IMR-90 (cell line): Measurements from ENCODE around the gene TACR2. TPM values are rescaled to one million over a fixed set of nuclear protein-coding genes. Genes with fewer than 3 reads are reported as not detected.

Source experiments
- ATAC-seq: fragments of 200-7000 bp; cut with Tn5 transposase; 2 replicates; pipeline ENCODE4 v1.9.1; 2020; ENCODE audit warnings: low read depth, mild to moderate bottlenecking, moderate library complexity
- BruUV-seq: library from RNA; stranded (reverse); fragments of 400-500 nt; replicated peaks from 2 replicates; lab custom pipeline; 2021; lab: Mats Ljungman, UMichigan
- CTCF ChIA-PET: fragments of 300-600 bp; formaldehyde crosslinking; extraction: SDS; loops from one replicate; lab custom pipeline; 2021; ENCODE audit warnings: antibody characterized with exemption; lab: Yijun Ruan, JAX
- POLR2A ChIA-PET: fragments of 300-600 bp; sonication (Branson Sonifier 250); formaldehyde crosslinking; loops from one replicate; lab custom pipeline; 2022; ENCODE audit warnings: antibody characterized with exemption; ENCODE audit not compliant: unreplicated experiment; lab: Charles Lee
- DNase-seq: peaks from one replicate; pipeline ENCODE4 v3.0.0; 2013
- H2AFZ ChIP-seq: replicated peaks from 2 replicates; pipeline ENCODE3; 2013; ENCODE audit warnings: low read length, mild to moderate bottlenecking; ENCODE audit not compliant: poor library complexity
- H2AK5ac ChIP-seq: 2 replicates; pipeline ENCODE4 v1.6.1; 2013; ENCODE audit warnings: low read depth, low read length, inconsistent platforms
- H2AK9ac ChIP-seq: replicated peaks from 2 replicates; pipeline ENCODE3; 2013; ENCODE audit warnings: mild to moderate bottlenecking, low read depth, low read length, moderate library complexity; ENCODE audit not compliant: poor library complexity
- H2BK120ac ChIP-seq: 2 replicates; pipeline ENCODE4 v1.6.1; 2013; ENCODE audit warnings: low read depth, low read length, inconsistent platforms
- H2BK15ac ChIP-seq: 3 replicates; pipeline ENCODE4 v1.6.1; 2013; ENCODE audit warnings: low read depth, low read length, inconsistent platforms
- H2BK20ac ChIP-seq: 2 replicates; pipeline ENCODE4 v1.6.1; 2013; ENCODE audit warnings: low read depth, mild to moderate bottlenecking, inconsistent platforms, low read length, moderate library complexity
- H2BK5ac ChIP-seq: 2 replicates; pipeline ENCODE4 v1.6.1; 2013; ENCODE audit warnings: mild to moderate bottlenecking, low read depth, low read length, inconsistent platforms; ENCODE audit not compliant: poor library complexity, severe bottlenecking
- H3K14ac ChIP-seq: replicated peaks from 2 replicates; pipeline ENCODE4 v1.6.1; 2013; ENCODE audit warnings: low read depth, low read length, inconsistent platforms
- H3K18ac ChIP-seq: 2 replicates; pipeline ENCODE4 v1.6.1; 2013; ENCODE audit warnings: low read depth, low read length, control low read depth
- H3K23ac ChIP-seq: 2 replicates; pipeline ENCODE4 v1.6.1; 2013; ENCODE audit warnings: low read depth, low read length, inconsistent platforms
- H3K27ac ChIP-seq: 2 replicates; pipeline ENCODE4 v1.5.1; 2013; ENCODE audit warnings: mild to moderate bottlenecking, control low read depth, low read length; ENCODE audit not compliant: insufficient read depth
- H3K27me3 ChIP-seq: 2 replicates; pipeline ENCODE4 v1.6.1; 2013; ENCODE audit warnings: low read length; ENCODE audit not compliant: control insufficient read depth, insufficient read depth
- H3K36me3 ChIP-seq: 2 replicates; pipeline ENCODE4 v1.6.1; 2013; ENCODE audit warnings: low read length, mixed read lengths; ENCODE audit not compliant: control insufficient read depth, insufficient read depth
- H3K4ac ChIP-seq: 2 replicates; pipeline ENCODE4 v1.6.1; 2013; ENCODE audit warnings: low read depth, low read length, inconsistent platforms
- H3K4me1 ChIP-seq: 2 replicates; pipeline ENCODE4 v1.6.1; 2013; ENCODE audit warnings: low read length, mixed read lengths; ENCODE audit not compliant: control insufficient read depth, insufficient read depth
- H3K4me2 ChIP-seq: 2 replicates; pipeline ENCODE4 v1.6.1; 2013; ENCODE audit warnings: low read depth, mild to moderate bottlenecking, control low read depth, low read length, moderate library complexity
- H3K4me3 ChIP-seq: 2 replicates; pipeline ENCODE4 v1.5.1; 2013; ENCODE audit warnings: low read depth, mild to moderate bottlenecking, control low read depth, low read length, moderate library complexity; ENCODE audit not compliant: insufficient read depth
- H3K56ac ChIP-seq: 2 replicates; pipeline ENCODE4 v1.6.1; 2013; ENCODE audit warnings: low read length, inconsistent platforms; ENCODE audit not compliant: insufficient read depth; ENCODE audit errors: extremely low read depth
- H3K79me1 ChIP-seq, 2 experiments: 2 replicates each; pipeline ENCODE4 v1.6.1; 2013; ENCODE audit warnings: low read length in 2 of 2, inconsistent platforms in 1 of 2, low read depth in 1 of 2
- H3K9ac ChIP-seq: 2 replicates; pipeline ENCODE4 v1.6.1; 2013; ENCODE audit warnings: low read depth, low read length, control low read depth
- H3K9me1 ChIP-seq: 2 replicates; pipeline ENCODE4 v1.6.1; 2013; ENCODE audit warnings: low read length, inconsistent platforms; ENCODE audit not compliant: insufficient read depth
- H3K9me3 ChIP-seq: 2 replicates; pipeline ENCODE4 v1.6.1; 2013; ENCODE audit warnings: low read length; ENCODE audit not compliant: control insufficient read depth, insufficient read depth
- H4K20me1 ChIP-seq: 2 replicates; pipeline ENCODE4 v1.6.1; 2013; ENCODE audit warnings: low read length, inconsistent platforms; ENCODE audit not compliant: insufficient read depth
- H4K5ac ChIP-seq: 2 replicates; pipeline ENCODE4 v1.6.1; 2013; ENCODE audit warnings: mild to moderate bottlenecking, low read depth, low read length, control low read depth
- H4K8ac ChIP-seq, 2 experiments: 2 replicates each; pipeline ENCODE4 v1.6.1; 2013; ENCODE audit warnings: low read depth in 2 of 2, low read length in 2 of 2, control low read depth in 1 of 2, inconsistent platforms in 1 of 2
- H4K91ac ChIP-seq: 2 replicates; pipeline ENCODE4 v1.6.1; 2013; ENCODE audit warnings: low read depth, low read length, inconsistent platforms; ENCODE audit not compliant: insufficient read depth
- CHD1 ChIP-seq: IDR thresholded peaks from 2 replicates; pipeline ENCODE4 v1.6.1; 2012; ENCODE audit warnings: low read depth, low read length, improper control_type of control experiment
- MAZ ChIP-seq: IDR thresholded peaks from 2 replicates; pipeline ENCODE4 v1.6.1; 2012; ENCODE audit warnings: low read depth, mild to moderate bottlenecking, low read length, improper control_type of control experiment, moderate library complexity, borderline replicate concordance
- MXI1 ChIP-seq: IDR thresholded peaks from 2 replicates; pipeline ENCODE4 v1.6.1; 2012; ENCODE audit warnings: low read depth, mild to moderate bottlenecking, low read length, moderate library complexity, borderline replicate concordance
- POLR2A ChIP-seq: IDR thresholded peaks from 2 replicates; pipeline ENCODE4 v1.6.1; 2012; ENCODE audit warnings: mild to moderate bottlenecking, low read depth, low read length
- WGBS, 2 experiments: methylation state at CpG; one replicate each; pipeline versions ENCODE4 v1.1.5 to v1.1.7; 2013; ENCODE audit warnings: missing lambda C conversion rate in 2 of 2; ENCODE audit not compliant: insufficient read length in 1 of 2; ENCODE audit errors: extremely low coverage in 2 of 2; 5-methylcytosine and 5-hydroxymethylcytosine counted together
- dilution Hi-C: fragments of 300-500 bp; cut with HindIII; formaldehyde crosslinking; loops from one replicate; pipeline ENCODE4 v1.14.3; 2018; ENCODE audit warnings: low sequenced_read_pairs; ENCODE audit not compliant: unreplicated experiment
- in situ Hi-C: fragments of 300-500 bp; cut with MboI; formaldehyde crosslinking; loops from 3 replicates; pipeline ENCODE4 v1.14.3; 2019; ENCODE audit warnings: low sequenced_read_pairs, inconsistent platforms, mixed read lengths
- intact Hi-C: fragments of 100-400 bp; cut with micrococcal nuclease; formaldehyde crosslinking; loops from 2 replicates; pipeline ENCODE4 v1.10.0; 2022
- polyA plus RNA-seq, 3 experiments: library from polyadenylated mRNA; depleted of rRNA; stranded (reverse); fragments of >200 nt; gene quantifications; 2 replicates each; pipeline ENCODE4 v1.2.3, GENCODE V29; 2012; ENCODE audit warnings: low replicate concordance in 1 of 3
- total RNA-seq: library from RNA; depleted of rRNA; stranded (reverse); fragments of >200 nt; gene quantifications from 2 replicates; pipeline ENCODE4 v1.2.3, GENCODE V29; 2012
- TF ChIP-seq, protein P1 (sequence below): fragments of 150-350 bp; IDR thresholded peaks from 2 replicates; pipeline ENCODE4 v1.6.1; 2016; ENCODE audit warnings: low read depth, mild to moderate bottlenecking, low read length, moderate library complexity, borderline replicate concordance

TACR2 gene
- total and polyA plus RNA-seq, 2 of the 4 experiments (the other 2 are of a cell fraction): not detected

DNA sequence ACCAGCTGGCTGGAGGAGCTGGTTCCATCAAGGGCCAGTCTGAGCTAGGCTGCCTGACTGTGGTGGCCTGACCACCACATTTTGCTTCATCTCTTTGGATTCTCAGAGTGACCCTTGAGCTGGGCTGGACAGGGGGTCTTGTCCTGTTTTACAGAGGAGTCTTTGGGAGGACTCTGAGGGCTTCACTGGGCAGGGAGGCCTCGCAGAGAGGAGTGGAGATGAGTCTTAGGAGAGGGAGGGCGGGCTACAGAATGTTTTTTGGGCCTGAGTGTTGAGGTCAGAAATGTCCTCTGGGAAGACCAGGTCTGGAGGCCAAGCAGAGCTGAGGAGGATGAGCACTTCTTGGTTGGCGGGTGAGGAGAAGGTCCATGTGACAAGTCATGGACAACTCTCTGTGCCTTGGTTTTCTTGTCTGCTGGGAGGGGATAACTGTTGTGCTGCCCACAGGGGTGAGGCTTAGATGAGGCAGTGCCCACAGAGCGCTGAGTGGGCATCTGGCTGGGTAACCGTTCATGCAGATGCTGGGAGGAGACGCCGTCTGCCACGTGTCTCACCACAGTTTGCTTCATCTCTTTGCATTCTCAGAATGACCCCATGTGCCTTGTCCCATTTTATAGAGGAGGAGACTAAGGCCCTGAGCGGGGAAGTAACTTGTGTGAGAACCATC, 44.0 kb upstream of the TACR2 start:
- intact Hi-C loops: no loop called here

More for the DNA sequence above, 44.0 kb upstream of the TACR2 start:
- no peak overlapping the region for H3K27ac ChIP-seq
- H3K9ac ChIP-seq: no peak overlapping the region
- H2AK9ac ChIP-seq: no peak overlapping the region
- H3K4me3 ChIP-seq: no peak overlapping the region
- no peaks in the 10 kb centered on the region for H3K79me1 ChIP-seq
- no peak overlapping the region for H4K8ac ChIP-seq
- no peak overlapping the region for H2AFZ ChIP-seq
- no peak overlapping the region for H2BK20ac ChIP-seq
- POLR2A ChIA-PET: no interaction called here
- no peak overlapping the region for H2BK120ac ChIP-seq
- H3K4ac ChIP-seq: no peak overlapping the region
- no peak overlapping the region for H3K4me2 ChIP-seq
- no peak overlapping the region for H2BK15ac ChIP-seq
- no peaks in the 10 kb centered on the region for H3K9me3 ChIP-seq
- dilution Hi-C loops: no loop called here
- no peak overlapping the region for H4K5ac ChIP-seq
- in situ Hi-C loops: no loop called here
- CTCF ChIA-PET: no interaction called here
- TF ChIP-seq CHD1 (no peak), MXI1 (no peak), POLR2A (no peak), MAZ (no peak)
- TF ChIP-seq, protein P1, sequence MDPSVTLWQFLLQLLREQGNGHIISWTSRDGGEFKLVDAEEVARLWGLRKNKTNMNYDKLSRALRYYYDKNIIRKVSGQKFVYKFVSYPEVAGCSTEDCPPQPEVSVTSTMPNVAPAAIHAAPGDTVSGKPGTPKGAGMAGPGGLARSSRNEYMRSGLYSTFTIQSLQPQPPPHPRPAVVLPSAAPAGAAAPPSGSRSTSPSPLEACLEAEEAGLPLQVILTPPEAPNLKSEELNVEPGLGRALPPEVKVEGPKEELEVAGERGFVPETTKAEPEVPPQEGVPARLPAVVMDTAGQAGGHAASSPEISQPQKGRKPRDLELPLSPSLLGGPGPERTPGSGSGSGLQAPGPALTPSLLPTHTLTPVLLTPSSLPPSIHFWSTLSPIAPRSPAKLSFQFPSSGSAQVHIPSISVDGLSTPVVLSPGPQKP: no peak
- no peaks in the 10 kb centered on the region for H3K9me1 ChIP-seq
- H2AK5ac ChIP-seq: no peak overlapping the region
- no peak overlapping the region for H3K18ac ChIP-seq
- no peaks in the 10 kb centered on the region for H3K36me3 ChIP-seq
- ATAC-seq (no peak), DNase-seq (no peak)
- H3K4me1 ChIP-seq: no peaks in the 10 kb centered on the region; the same call in 1 of the 2 replicates
- H3K23ac ChIP-seq: no peak overlapping the region
- no peak overlapping the region for H2BK5ac ChIP-seq
- BruUV-seq: no TSS peak
- 60% methylated on average over 4 of the region's 9 CpGs; no CpG with 5 or more reads in 1 of the 2 experiments for WGBS, 2 experiments
- H3K27me3 ChIP-seq: peaks cover 13% of the 10 kb centered on the region
- no peak overlapping the region for H3K14ac ChIP-seq
- no peak overlapping the region for H4K91ac ChIP-seq
- no peaks in the 10 kb centered on the region for H4K20me1 ChIP-seq
- no peak overlapping the region for H3K56ac ChIP-seq
